ENCODE results near the gene PDE1C. TPM values are rescaled to one million over a fixed set of nuclear protein-coding genes. Genes with fewer than 3 reads are reported as not detected.

PDE1C gene
- total RNA-seq, 2 donors from 2014 or later = 0.26 to 0.60 TPM

- Histone ChIP-seq H3K9ac (ENCODE audit: extremely low read depth, low read length, poor library complexity, severe bottlenecking) (no peak overlapping the region), H3K4me3 (ENCODE audit: low read length) (no peak overlapping the region), H3K27me3 (ENCODE audit: control insufficient read depth, insufficient read depth, low read length, poor library complexity, severe bottlenecking) (no peaks in the 10 kb centered on the region), H3K4me1 (ENCODE audit: control insufficient read depth, insufficient read depth, low read length) (peaks cover 4% of the 10 kb centered on the region), H3K27ac (ENCODE audit: low read depth, low read length) (no peak overlapping the region), H3K36me3 (ENCODE audit: control insufficient read depth, insufficient read depth, low read length) (no peaks in the 10 kb centered on the region), H3K9me3 (ENCODE audit: control insufficient read depth, low read length) (no peaks in the 10 kb centered on the region)
- Mint-ChIP-seq H3K27me3 (ENCODE audit: insufficient read depth) (peaks cover 11% of the 10 kb centered on the region), H3K36me3 (ENCODE audit: low read depth) (no peaks in the 10 kb centered on the region), H3K4me1 (peaks cover 9% of the 10 kb centered on the region), H3K27ac (no peak overlapping the region), H3K4me3 (no peak overlapping the region), H3K9me3 (no peaks in the 10 kb centered on the region)
- TF ChIP-seq, protein P1, sequence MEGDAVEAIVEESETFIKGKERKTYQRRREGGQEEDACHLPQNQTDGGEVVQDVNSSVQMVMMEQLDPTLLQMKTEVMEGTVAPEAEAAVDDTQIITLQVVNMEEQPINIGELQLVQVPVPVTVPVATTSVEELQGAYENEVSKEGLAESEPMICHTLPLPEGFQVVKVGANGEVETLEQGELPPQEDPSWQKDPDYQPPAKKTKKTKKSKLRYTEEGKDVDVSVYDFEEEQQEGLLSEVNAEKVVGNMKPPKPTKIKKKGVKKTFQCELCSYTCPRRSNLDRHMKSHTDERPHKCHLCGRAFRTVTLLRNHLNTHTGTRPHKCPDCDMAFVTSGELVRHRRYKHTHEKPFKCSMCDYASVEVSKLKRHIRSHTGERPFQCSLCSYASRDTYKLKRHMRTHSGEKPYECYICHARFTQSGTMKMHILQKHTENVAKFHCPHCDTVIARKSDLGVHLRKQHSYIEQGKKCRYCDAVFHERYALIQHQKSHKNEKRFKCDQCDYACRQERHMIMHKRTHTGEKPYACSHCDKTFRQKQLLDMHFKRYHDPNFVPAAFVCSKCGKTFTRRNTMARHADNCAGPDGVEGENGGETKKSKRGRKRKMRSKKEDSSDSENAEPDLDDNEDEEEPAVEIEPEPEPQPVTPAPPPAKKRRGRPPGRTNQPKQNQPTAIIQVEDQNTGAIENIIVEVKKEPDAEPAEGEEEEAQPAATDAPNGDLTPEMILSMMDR (conservative IDR thresholded peaks at IDR 0.05) = no peak
- DNase-seq = no peak
- WGBS, 2 experiments (ENCODE audit: insufficient coverage in 1 of 2, insufficient read length in 1 of 2) = 80% methylated on average over 2 of the region's 2 CpGs; no CpG with 5 or more reads in 1 of the 2 experiments
Measured at GRCh38 chr7:31917256-31917655, 153.0 kb downstream of the PDE1C start.

DNA sequence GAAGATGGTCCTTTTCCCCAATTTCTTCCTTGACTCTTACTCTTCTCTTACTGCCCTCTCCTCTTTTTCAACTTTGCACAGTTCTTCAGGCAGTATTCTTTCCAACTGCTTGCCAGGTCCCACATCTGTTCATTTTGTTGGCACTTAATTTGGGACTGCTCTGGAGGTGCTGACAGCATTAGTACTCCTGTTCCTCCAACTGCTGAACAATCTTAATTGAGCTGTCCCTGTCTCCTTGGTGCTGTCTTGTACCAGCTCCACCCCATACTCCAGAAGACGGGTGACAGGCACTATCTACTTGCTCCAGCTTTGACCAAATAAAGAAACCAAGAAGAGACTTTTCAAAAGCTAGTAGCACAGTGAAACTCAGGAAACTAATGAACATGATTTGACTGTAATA lies 160.0 kb downstream of the PDE1C start:
- Histone ChIP-seq H3K9ac (ENCODE audit: extremely low read depth, low read length, poor library complexity, severe bottlenecking) (no peak overlapping the region), H3K36me3 (ENCODE audit: control insufficient read depth, insufficient read depth, low read length) (no peaks in the 10 kb centered on the region), H3K27me3 (ENCODE audit: control insufficient read depth, insufficient read depth, low read length, poor library complexity, severe bottlenecking) (peaks cover 7% of the 10 kb centered on the region), H3K27ac (ENCODE audit: low read depth, low read length) (no peak overlapping the region), H3K4me1 (ENCODE audit: control insufficient read depth, insufficient read depth, low read length) (no peaks in the 10 kb centered on the region), H3K9me3 (ENCODE audit: control insufficient read depth, low read length) (no peaks in the 10 kb centered on the region), H3K4me3 (ENCODE audit: low read length) (no peak overlapping the region)
- H3K4me3 Mint-ChIP-seq = no peak overlapping the region
- no peak for DNase-seq
- H3K27ac Mint-ChIP-seq = no peak overlapping the region
- peaks cover 15% of the 10 kb centered on the region for H3K27me3 Mint-ChIP-seq (ENCODE audit: insufficient read depth)
- H3K36me3 Mint-ChIP-seq (ENCODE audit: low read depth) = no peaks in the 10 kb centered on the region
- WGBS, 2 experiments (ENCODE audit: insufficient coverage in 1 of 2, insufficient read length in 1 of 2) = 89% methylated on average over 1 of the region's 1 CpG; no CpG with 5 or more reads in 1 of the 2 experiments
- H3K4me1 Mint-ChIP-seq = peaks cover 5% of the 10 kb centered on the region
- TF ChIP-seq, protein P1 (conservative IDR thresholded peaks at IDR 0.05) = no peak
- peaks cover 8% of the 10 kb centered on the region for H3K9me3 Mint-ChIP-seq

DNA sequence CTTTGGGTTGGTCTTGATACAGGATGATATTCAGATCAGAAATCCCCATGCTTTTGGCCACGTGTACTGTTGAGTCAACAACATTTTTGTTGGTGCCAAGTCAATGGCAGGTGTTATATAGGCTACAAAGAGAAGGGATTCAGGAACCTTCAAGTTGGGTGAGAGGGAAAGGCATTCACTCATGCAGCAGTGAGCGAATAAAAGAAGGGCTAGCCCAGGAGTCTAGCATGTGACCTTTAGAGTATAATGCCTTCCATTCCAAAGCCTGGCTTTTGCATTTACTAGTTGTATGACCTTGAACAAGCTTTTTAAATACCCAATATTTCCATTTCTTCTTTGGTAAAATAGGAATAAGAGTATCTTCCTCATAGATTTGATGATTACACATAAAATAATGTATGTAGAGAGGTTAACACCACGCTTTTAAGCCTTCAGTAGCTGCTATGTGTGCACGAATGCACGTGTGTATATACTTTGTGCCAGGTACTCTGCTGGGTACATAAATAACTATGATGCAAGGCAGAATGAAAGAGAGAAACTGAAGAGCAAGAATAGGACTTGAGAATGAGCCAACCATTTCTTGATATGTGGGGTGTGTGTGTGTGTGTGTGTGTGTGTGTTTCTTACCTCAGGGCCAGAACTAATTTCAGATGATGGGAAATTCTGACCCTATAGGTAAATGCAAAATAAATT lies 163.6 kb downstream of the PDE1C start:
- no peaks in the 10 kb centered on the region for H3K36me3 Mint-ChIP-seq (ENCODE audit: low read depth)
- Histone ChIP-seq H3K4me1 (ENCODE audit: control insufficient read depth, insufficient read depth, low read length) (no peaks in the 10 kb centered on the region), H3K9me3 (ENCODE audit: control insufficient read depth, low read length) (no peaks in the 10 kb centered on the region), H3K4me3 (ENCODE audit: low read length) (peak overlapping the region; percentile 46), H3K27ac (ENCODE audit: low read depth, low read length) (no peak overlapping the region), H3K36me3 (ENCODE audit: control insufficient read depth, insufficient read depth, low read length) (no peaks in the 10 kb centered on the region), H3K9ac (ENCODE audit: extremely low read depth, low read length, poor library complexity, severe bottlenecking) (no peak overlapping the region), H3K27me3 (ENCODE audit: control insufficient read depth, insufficient read depth, low read length, poor library complexity, severe bottlenecking) (peaks cover 7% of the 10 kb centered on the region)
- no peak overlapping the region for H3K27ac Mint-ChIP-seq
- peaks cover 8% of the 10 kb centered on the region for H3K9me3 Mint-ChIP-seq
- H3K4me1 Mint-ChIP-seq = peaks cover 5% of the 10 kb centered on the region
- no peak overlapping the region for H3K4me3 Mint-ChIP-seq
- WGBS, 2 experiments (ENCODE audit: insufficient coverage in 1 of 2, insufficient read length in 1 of 2) = 95 to 100% methylated on average over 2 to 5 of the region's 5 CpGs
- TF ChIP-seq, protein P1 (conservative IDR thresholded peaks at IDR 0.05) = no peak
- peaks cover 9% of the 10 kb centered on the region for H3K27me3 Mint-ChIP-seq (ENCODE audit: insufficient read depth)
- no peak for DNase-seq

Data from endodermal cell (in vitro differentiated cells).